Natural killer cell (primary cell): ENCODE results near the gene NEDD4L. TPM values are rescaled to one million over a fixed set of nuclear protein-coding genes. Genes with fewer than 3 reads are reported as not detected.

Source experiments
- ATAC-seq, 3 donors: fragments of 150-1000 bp in 2 of 3; fragments of 200-7000 bp in 1 of 3; cut with Tn5 transposase; 1 replicate in 1 of 3; 2 replicates in 2 of 3; pipeline ENCODE4 v1.10.0; 2021; ENCODE audit warnings: mild to moderate bottlenecking in 2 of 3, moderate library complexity in 2 of 3
- DNase-seq, 2 donors: peaks; one replicate each; pipeline versions ENCODE4 v3.0.0 to v3.0.0-alpha.2; 2013 to 2021; ENCODE audit warnings: mixed read lengths in 1 of 2
- H3K27ac ChIP-seq: one replicate; pipeline ENCODE4 v1.5.1; 2013; ENCODE audit warnings: mild to moderate bottlenecking, low read length
- H3K27me3 ChIP-seq: one replicate; pipeline ENCODE4 v1.6.1; 2013; ENCODE audit warnings: low read length; ENCODE audit not compliant: control insufficient read depth, insufficient read depth
- H3K36me3 ChIP-seq: one replicate; pipeline ENCODE4 v1.6.1; 2013; ENCODE audit warnings: low read length; ENCODE audit not compliant: control insufficient read depth, insufficient read depth
- H3K4me1 ChIP-seq: one replicate; pipeline ENCODE4 v1.6.1; 2013; ENCODE audit warnings: low read length; ENCODE audit not compliant: control insufficient read depth, insufficient read depth
- H3K4me3 ChIP-seq: one replicate; pipeline ENCODE4 v1.5.1; 2013; ENCODE audit warnings: low read length
- H3K9me3 ChIP-seq: one replicate; pipeline ENCODE4 v1.6.1; 2013; ENCODE audit warnings: low read length; ENCODE audit not compliant: control insufficient read depth, insufficient read depth
- H3K27ac Mint-ChIP-seq, 2 donors: one replicate each; pipeline ENCODE4 v1.8.0; 2022; ENCODE audit warnings: mild to moderate bottlenecking in 2 of 2, mixed read lengths in 2 of 2, moderate library complexity in 1 of 2
- H3K27me3 Mint-ChIP-seq, 2 donors: one replicate each; pipeline ENCODE4 v1.8.0; 2022; ENCODE audit warnings: low read depth in 2 of 2, mixed read lengths in 2 of 2
- H3K36me3 Mint-ChIP-seq: one replicate; pipeline ENCODE4 v1.8.0; 2022; ENCODE audit warnings: mixed read lengths
- H3K4me1 Mint-ChIP-seq, 2 donors: one replicate each; pipeline ENCODE4 v1.8.0; 2022; ENCODE audit warnings: mixed read lengths in 2 of 2
- H3K4me3 Mint-ChIP-seq: one replicate; pipeline ENCODE4 v1.8.0; 2022; ENCODE audit warnings: mild to moderate bottlenecking, moderate library complexity, mixed read lengths
- H3K9me3 Mint-ChIP-seq, 2 donors: one replicate each; pipeline ENCODE4 v1.8.0; 2022; ENCODE audit warnings: mixed read lengths in 2 of 2
- CTCF ChIP-seq: fragments of 200-600 bp; IDR thresholded peaks from one replicate; pipeline ENCODE4 v1.8.0; 2022; ENCODE audit warnings: antibody characterized with exemption
- WGBS: methylation state at CpG from one replicate; pipeline ENCODE4 v1.1.7; 2013; ENCODE audit warnings: missing lambda C conversion rate; ENCODE audit not compliant: insufficient coverage; 5-methylcytosine and 5-hydroxymethylcytosine counted together
- intact Hi-C: fragments of 100-400 bp; cut with micrococcal nuclease; formaldehyde crosslinking; loops from one replicate; pipeline ENCODE4 v1.14.2; 2022
- total RNA-seq, 4 donors: library from RNA; stranded (reverse); fragments of 120-200 nt in 1 of 4; gene quantifications; one replicate each; pipeline versions ENCODE4 v1.2.3 to v1.2.4, GENCODE V29; 2013 to 2022

NEDD4L gene
- total RNA-seq, 3 donors from 2014 or later (not counting 1 experiment from before 2014, with no cell fraction given) = 3.4 to 15.3 (median 14.3) TPM

- Histone ChIP-seq H3K4me3 (no peak overlapping the region), H3K36me3 (no peaks in the 10 kb centered on the region), H3K9me3 (no peaks in the 10 kb centered on the region), H3K4me1 (no peaks in the 10 kb centered on the region), H3K27me3 (no peaks in the 10 kb centered on the region), H3K27ac (no peak overlapping the region)
- Mint-ChIP-seq H3K4me1 (no peaks in the 10 kb centered on the region), H3K27ac (no peak overlapping the region), H3K9me3 (no peaks in the 10 kb centered on the region), H3K36me3 (no peaks in the 10 kb centered on the region), H3K4me3 (no peak overlapping the region), H3K27me3 (no peaks in the 10 kb centered on the region)
- ATAC-seq = no peak
- intact Hi-C loops = no loop called here
- no peak for TF ChIP-seq CTCF
- DNase-seq = no peak
- WGBS = 90% methylated on average over 9 of the region's 9 CpGs
These were observed 191.0 kb downstream of the NEDD4L start for GRCh38 chr18:58235001-58235436.

- Histone ChIP-seq H3K9me3 (no peaks in the 10 kb centered on the region), H3K36me3 (no peaks in the 10 kb centered on the region), H3K27ac (no peak overlapping the region), H3K4me3 (no peak overlapping the region), H3K4me1 (no peaks in the 10 kb centered on the region), H3K27me3 (no peaks in the 10 kb centered on the region)
- Mint-ChIP-seq H3K36me3 (no peaks in the 10 kb centered on the region), H3K4me1 (no peaks in the 10 kb centered on the region), H3K4me3 (no peak overlapping the region), H3K27me3 (no peaks in the 10 kb centered on the region), H3K9me3 (no peaks in the 10 kb centered on the region), H3K27ac (no peak overlapping the region)
- DNase-seq (no peak), ATAC-seq (no peak)
- intact Hi-C loops = no loop called here
- TF ChIP-seq CTCF = no peak
- WGBS = 73% methylated on average over 1 of the region's 1 CpG
These were observed 195.9 kb downstream of the NEDD4L start for GRCh38 chr18:58239879-58240278.

- DNase-seq (no peak), ATAC-seq (no peak)
- Mint-ChIP-seq H3K36me3 (no peaks in the 10 kb centered on the region), H3K27ac (no peak overlapping the region), H3K27me3 (no peaks in the 10 kb centered on the region), H3K4me1 (no peaks in the 10 kb centered on the region), H3K4me3 (no peak overlapping the region), H3K9me3 (no peaks in the 10 kb centered on the region)
- Histone ChIP-seq H3K4me1 (no peaks in the 10 kb centered on the region), H3K27ac (no peak overlapping the region), H3K9me3 (no peaks in the 10 kb centered on the region), H3K27me3 (no peaks in the 10 kb centered on the region), H3K36me3 (no peaks in the 10 kb centered on the region), H3K4me3 (no peak overlapping the region)
- intact Hi-C loops = no loop called here
- 96% methylated on average over 6 of the region's 6 CpGs for WGBS
- TF ChIP-seq CTCF = no peak
These were observed 197.1 kb downstream of the NEDD4L start for GRCh38 chr18:58241026-58241679.

GRCh38 chr18:58241877-58242276, 197.9 kb downstream of the NEDD4L start:
- Mint-ChIP-seq H3K4me1 (no peaks in the 10 kb centered on the region), H3K4me3 (no peak overlapping the region), H3K27ac (no peak overlapping the region), H3K27me3 (no peaks in the 10 kb centered on the region), H3K36me3 (no peaks in the 10 kb centered on the region), H3K9me3 (no peaks in the 10 kb centered on the region)
- WGBS = 91% methylated on average over 6 of the region's 6 CpGs
- Histone ChIP-seq H3K4me3 (no peak overlapping the region), H3K9me3 (no peaks in the 10 kb centered on the region), H3K36me3 (no peaks in the 10 kb centered on the region), H3K27ac (no peak overlapping the region), H3K4me1 (no peaks in the 10 kb centered on the region), H3K27me3 (no peaks in the 10 kb centered on the region)
- ATAC-seq = no peak
- no peak for DNase-seq
- TF ChIP-seq CTCF = no peak
- intact Hi-C loops = no loop called here
